ENCODE data around the gene RASGRF1. TPM values are rescaled to one million over a fixed set of nuclear protein-coding genes. Genes with fewer than 3 reads are reported as not detected.

RASGRF1 gene
- total RNA-seq, 1 experiment from 2014 or later, result 5.7 TPM

- DNase-seq (ENCODE audit: low read depth), result no peak
These were observed 4.0 kb upstream of the RASGRF1 start for GRCh38 chr15:79094611-79095021.

DNA sequence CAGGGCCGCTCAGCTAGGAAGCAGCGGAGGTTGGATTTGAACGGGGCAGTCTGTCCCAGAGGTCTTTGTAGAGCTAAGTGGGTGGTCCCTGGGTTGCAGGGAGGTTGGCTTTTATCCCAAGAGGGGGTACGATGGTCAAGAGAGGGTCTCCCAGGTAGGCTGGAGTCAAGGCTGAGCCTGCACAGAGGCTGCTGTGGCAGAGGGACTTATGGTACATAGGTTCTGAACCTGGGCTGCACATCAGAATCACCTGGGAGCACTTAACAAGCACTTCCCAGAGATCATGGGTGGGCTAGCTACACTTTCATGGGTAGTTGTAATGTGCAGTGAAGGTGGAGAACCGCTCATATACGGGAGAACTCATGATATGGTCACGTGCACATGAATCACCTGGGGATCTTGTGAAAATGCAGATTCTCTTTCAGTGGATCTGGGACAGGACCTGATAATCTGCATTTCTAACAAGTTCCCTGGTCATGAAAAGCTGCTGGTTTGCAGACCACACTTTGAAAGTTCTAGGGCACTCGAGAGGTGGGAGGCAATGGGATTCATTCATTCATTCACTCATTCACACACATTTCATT lies 2.9 kb upstream of the RASGRF1 start:
- DNase-seq (ENCODE audit: low read depth), result no peak

GRCh38 chr15:79092382-79092781 lies 1.8 kb upstream of the RASGRF1 start:
- no peak for DNase-seq (ENCODE audit: low read depth)

- no peak for DNase-seq (ENCODE audit: low read depth)
These were observed 756 bp upstream of the RASGRF1 start for GRCh38 chr15:79091204-79091867.

- DNase-seq (ENCODE audit: low read depth), result no peak
These were observed 592 bp downstream of the RASGRF1 start for GRCh38 chr15:79089890-79090486.

- DNase-seq (ENCODE audit: low read depth), result no peak
These were observed 1.2 kb downstream of the RASGRF1 start for GRCh38 chr15:79089331-79089889.

DNA sequence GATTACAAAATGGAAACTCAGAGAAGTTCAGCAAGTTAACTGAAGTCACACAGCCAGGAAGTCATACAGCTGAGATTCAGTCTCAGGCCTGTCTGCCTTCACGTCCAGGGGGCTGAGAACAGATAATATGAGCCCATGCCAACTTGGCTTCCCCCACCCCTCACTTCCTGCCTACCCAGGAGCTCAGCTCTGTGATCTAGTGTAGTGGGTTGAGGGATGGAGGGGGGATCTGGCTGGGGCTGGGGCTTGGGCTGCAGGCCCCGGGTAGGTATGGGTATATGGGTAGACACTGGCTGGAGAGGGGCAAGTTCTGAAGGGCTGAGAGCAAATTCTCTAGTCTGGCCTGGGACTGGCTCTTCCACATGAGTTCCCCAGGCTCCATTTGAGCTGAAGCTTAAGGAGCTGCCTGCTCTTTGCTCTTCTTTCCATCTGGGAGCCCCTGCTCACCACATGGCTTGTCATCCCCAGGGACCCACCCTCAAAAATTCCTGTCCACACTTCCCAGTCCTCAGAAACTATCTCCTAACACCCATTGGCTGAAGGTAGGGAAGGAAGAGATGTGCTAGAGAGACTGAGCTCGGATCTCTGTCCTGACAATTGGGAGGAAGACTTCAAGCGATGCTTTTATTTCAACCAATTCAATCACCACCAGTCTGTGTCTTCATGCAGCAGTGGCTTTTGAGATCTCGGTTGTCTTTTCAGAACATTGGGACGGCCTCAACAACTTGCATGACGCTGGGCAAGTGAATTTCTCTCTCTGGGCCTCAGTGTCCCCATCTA lies 2.0 kb downstream of the RASGRF1 start:
- DNase-seq (ENCODE audit: low read depth), result no peak

GRCh38 chr15:79086814-79087213 lies 3.8 kb downstream of the RASGRF1 start:
- DNase-seq (ENCODE audit: low read depth), result no peak

DNA sequence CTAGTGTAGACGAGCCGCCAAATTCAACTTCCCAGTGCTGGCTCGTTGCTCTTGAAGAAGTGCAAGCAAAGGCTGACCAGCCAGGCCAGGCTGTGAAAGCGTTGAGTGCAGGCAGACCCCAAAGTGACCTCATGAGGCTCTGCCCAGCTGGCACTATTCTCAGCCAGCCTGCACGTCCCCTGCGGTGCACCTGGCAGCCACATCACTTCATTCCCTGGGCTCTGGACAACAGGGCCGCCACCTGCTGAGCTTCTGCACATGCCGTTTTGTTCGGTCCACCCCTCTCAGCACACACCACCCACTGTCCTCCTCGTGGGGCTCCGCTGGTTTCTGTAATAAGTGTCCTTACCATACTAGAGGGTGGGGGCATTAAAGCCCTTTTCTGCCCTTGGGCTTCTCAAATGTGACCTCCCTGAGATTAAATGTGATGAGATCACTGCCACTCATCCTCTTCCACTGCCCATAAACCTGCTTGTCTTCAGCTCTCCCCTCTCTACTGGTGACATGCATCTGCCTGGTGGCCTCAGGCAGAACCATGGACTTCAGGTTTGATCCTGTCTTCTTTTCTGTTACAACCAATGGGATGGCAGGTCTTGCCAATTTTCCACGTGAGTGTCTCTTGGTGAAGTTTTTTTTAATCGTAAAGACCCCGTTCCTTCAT lies 6.1 kb downstream of the RASGRF1 start:
- no peak for DNase-seq (ENCODE audit: low read depth)

GRCh38 chr15:79083154-79083553 lies 7.4 kb downstream of the RASGRF1 start:
- no peak for DNase-seq (ENCODE audit: low read depth)

DNA sequence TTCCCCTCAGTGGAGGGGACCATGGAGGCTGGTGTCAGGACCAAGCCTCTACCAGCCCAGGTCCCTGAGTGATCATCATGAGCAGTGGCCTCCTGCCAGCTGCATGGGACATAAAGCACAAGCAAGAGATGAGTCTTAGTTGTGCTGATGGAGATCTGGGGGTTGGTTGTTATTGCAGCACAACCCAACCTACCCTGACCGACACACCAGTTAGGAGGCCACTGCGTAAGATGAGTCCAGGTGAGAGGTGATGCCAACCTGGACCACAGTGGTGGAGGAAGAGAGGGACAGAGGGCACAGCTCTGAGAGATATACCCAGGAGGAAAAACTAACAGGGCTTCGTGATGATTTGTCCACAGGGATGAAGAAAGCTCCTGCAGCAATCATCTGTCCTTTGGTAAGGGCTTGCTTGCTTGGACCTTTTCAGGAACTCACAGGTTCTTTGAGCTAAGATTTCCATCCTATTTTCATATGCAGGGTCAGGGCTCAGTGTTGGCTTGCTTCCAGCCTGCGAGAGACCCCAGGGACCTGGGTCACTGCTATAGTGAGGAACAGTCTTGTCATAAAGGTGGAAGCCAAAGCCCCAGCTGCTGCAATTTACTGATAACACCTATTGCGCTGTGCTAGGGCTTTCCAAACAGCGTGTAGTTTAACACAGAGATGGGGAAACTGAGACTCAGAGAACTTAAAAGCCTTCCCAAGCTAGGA lies 8.1 kb downstream of the RASGRF1 start:
- no peak for DNase-seq (ENCODE audit: low read depth)

DNA sequence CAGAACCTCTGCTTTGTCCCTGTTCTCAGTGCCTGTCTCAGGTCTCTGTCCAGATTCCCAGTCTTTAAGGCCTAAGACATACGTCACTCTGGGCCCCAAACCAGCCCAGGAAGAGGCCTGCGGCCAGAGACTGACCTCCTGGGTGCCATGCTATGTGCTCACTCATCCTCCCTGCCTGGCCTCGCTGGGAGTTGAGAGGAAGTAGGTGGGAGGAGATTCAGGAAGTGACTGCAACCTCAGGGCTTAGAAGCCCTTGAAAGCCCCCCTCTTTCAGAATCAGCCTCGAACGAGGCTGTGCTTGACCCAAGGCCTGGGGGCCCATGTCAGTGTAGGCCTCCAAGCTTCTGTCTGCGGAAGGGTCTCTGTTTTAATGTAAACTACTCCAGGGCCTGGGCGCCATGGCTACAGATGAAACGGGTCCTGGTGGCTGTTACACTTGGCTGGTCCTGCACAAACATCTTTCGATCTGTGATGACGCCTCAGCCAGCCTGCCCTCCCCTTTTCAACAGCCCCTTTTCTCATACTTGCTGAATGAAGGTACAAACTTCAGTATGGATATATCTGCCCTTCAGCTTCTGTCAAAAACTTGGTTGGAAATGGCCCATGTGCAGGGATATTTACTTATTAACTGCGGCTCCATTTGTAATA lies 11.7 kb downstream of the RASGRF1 start:
- no peak for DNase-seq (ENCODE audit: low read depth)

GRCh38 chr15:79078003-79078402 lies 12.6 kb downstream of the RASGRF1 start:
- no peak for DNase-seq (ENCODE audit: low read depth)

DNA sequence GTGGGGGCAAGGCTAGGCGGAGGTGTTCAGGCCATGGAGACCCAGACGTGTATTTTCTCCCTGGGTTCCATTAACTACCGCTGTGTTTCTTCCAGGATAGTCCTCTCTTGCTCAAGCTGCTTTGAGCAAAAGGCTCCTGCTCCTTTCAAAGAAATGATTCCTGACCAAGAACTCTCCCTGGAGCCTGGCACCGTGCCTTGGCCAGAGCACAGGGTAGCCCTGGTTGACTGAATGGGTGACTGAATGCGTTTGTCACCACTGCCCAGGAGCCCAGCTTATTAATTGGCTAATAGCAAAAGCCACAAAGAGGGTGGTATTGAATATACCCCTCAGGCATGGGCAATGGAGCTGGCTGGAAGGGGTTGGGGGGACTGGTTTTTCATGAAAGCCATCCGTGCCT lies 13.9 kb downstream of the RASGRF1 start:
- no peak for DNase-seq (ENCODE audit: low read depth)

DNA sequence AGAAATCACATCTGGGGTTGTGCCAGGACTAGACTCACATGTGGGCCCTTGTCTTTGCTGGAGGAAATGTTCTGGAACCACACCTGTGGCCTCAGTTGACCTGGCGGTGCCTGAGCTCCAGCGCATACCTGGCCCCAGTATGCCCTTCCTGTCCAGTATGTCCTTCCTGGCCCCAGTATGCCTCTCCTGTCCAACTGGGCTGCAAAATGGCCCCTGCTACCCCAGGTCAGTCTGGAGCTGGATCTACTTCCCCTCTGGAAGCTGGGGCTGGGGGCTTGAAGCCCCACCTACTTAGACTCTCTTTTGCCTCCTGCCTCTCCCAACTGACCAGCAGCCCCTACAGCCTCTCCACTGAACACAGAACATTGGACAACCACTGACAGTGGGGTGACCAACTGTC lies 15.3 kb downstream of the RASGRF1 start:
- no peak for DNase-seq (ENCODE audit: low read depth)

DNA sequence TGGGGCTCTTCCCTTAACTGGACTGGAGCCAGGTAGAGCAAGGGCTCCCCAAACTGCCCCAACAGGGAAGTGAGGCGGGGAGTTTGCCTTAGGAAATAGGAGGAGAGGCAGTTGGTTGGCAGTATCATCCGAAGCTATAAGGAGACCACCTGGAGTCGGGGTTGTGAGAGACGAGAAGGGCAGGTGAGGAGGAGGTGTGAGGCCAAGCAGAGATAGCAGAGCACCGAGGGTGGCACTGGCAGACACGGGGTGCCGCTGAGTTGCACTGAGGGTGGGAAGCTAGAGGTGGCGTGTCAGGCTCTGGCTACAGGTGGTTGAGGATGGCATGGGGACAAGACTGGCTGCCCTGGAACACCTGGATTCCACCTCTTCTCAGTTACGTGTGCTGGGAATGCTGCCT lies 17.2 kb downstream of the RASGRF1 start:
- DNase-seq (ENCODE audit: low read depth), result no peak

- DNase-seq (ENCODE audit: low read depth), result no peak
These were observed 18.7 kb downstream of the RASGRF1 start for GRCh38 chr15:79071901-79072300.

DNA sequence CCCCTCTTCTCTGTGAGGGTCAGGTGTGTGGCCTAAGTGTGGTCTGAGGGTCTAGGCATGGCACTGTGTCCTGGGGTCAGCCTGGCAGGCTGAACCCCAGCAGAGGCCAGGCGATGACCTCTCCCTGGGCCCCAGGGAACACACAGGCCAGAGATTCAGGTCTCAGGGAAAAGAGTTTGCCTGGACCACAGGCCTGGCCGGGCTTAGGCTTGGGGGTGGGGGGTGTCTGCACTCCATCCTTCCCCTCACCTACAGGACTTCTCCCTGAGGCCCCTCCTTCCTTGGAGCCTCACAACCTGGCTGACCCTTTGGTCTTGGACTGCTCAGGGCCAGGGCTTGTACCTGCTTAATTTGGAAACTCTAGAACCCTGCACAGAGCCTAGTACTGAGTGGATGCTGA lies 21.8 kb downstream of the RASGRF1 start:
- DNase-seq (ENCODE audit: low read depth), result no peak

GRCh38 chr15:79067969-79068368 lies 22.6 kb downstream of the RASGRF1 start:
- DNase-seq (ENCODE audit: low read depth), result no peak

GRCh38 chr15:79067072-79067833 lies 23.3 kb downstream of the RASGRF1 start:
- DNase-seq (ENCODE audit: low read depth), result peak; percentile 7
